Kidney tubule cell (primary cell): ENCODE data around the gene RBPMS2.
"Not testable (repeated sequence)": the region's sequence is repeated elsewhere in the genome, so short reads cannot be mapped to it uniquely, and the experiment has no call there.

ENCODE experiments used
- DNase-seq: peaks from one replicate; pipeline ENCODE4 v3.0.0-alpha.2; 2018; ENCODE audit warnings: low spot score

Gene RBPMS2

GRCh38 chr15:64753480-64754185 is 21.8 kb downstream of the RBPMS2 start:
- no peak for DNase-seq

DNA sequence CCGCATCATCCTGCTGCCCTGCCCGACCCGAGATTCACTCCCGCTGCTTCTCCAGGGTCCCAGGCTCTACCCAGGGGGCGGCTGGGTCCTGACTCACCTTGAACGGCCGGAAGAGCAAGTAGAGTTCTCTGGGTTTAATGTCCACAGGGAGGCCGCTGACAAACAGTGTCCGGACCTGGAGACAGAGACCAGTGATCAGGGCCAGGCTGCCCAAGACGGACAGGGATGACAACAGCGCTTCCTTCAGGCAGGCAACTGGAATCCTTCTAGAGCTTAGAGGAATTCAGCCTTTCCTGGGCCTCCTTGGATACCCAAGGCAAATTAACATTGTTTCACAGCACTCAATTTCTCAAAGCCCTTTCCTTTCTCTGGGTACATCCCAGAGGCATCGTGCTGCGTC is 23.9 kb downstream of the RBPMS2 start:
- no peak for DNase-seq

GRCh38 chr15:64749999-64750657 is 25.3 kb downstream of the RBPMS2 start:
- no peak for DNase-seq

DNA sequence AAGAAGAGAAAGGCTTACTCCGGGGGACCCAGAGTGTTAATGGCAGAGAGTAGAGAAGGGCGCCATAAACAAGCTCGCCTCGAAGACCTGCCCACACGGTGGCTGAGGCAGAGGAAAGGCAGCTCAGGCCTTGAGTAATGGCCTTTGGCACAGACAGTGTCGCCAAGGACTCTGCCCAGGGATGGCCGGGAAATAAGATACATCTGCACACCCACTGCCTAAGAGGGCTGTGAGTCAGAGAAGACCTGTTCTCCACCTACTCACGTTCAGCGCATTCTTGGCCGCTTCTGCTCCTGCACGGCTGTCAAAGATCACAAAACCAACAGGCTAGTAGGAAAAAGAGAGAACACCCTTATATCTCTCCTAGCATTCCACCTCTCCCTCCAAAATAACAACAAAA is 26.2 kb downstream of the RBPMS2 start:
- DNase-seq = peak; percentile 30

DNA sequence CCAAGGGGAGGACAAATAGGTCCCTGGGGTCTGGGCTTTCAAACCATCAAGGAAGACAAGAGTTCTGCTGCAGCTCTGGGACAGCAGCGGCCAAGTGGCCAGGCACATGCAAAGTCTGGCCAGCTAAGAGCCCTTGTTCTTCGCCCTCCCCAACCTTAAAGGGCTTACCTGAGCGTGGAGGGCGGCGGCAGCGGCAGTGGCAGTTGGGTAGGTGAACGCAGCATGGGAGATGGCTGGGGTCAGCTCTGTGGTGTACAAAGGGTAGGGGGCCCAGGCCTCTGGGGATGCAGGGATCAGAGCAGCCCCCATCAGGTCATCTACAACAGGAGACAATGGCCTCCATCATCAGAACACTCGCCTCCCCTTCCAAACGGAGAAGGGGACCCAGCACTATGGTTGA is 27.1 kb downstream of the RBPMS2 start:
- DNase-seq = no peak

DNA sequence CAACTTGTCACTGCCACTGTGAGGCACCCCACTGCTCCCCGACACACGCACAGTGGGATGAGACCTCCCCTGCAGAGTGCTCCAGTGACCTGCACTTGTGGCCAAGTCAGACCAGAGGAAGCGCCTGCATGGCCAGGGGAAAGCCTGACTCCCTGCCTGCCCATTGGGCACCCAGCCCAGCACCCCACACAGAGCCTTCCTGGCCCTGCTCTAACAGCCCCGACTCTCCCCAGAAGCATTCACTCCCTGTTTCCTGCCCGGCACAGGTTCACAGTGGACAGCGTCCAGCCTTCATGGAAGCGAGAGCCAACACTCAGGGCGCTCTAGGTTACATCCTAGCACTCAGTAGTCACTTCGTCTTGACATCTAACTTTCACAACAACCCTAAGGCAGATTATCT is 27.8 kb downstream of the RBPMS2 start:
- no peak for DNase-seq

DNA sequence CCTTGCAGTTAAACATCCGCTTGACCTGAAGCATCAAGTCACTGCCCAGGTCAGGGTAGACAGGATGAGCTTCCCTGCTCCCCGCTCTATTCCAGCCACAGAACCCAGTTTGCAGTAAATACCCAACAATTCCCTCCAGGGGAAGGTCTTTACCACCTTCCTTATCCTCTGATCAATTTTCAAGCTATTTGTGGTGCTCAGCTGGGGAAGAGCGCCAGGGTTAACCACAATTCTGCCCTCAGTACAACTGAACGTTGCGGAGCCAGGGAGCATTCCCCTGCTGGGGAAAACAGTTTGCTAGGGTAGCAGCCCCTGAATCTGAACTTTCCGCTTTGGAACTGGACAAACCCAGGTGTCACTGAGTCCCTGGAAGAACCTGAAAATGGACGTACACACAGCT is 28.5 kb downstream of the RBPMS2 start:
- no peak for DNase-seq

DNA sequence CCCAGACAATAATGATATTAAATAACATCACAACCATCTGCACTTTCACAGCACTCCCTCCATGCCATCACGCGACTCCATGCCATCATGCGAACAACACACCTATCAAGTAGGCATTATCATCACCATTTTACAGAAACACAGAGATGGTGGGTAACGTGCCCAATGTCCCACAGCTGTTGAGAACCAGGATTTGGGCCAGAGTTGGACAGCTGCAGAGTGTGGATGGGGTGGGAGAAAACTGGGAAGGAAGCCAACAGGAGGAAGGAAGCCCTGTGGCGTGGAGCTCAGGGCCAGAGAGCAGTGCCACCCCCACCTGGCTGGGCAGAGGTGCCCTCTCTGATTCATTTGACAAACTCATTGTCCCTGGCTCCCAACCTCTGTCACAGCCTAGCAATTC is 29.0 kb downstream of the RBPMS2 start:
- DNase-seq = no peak

DNA sequence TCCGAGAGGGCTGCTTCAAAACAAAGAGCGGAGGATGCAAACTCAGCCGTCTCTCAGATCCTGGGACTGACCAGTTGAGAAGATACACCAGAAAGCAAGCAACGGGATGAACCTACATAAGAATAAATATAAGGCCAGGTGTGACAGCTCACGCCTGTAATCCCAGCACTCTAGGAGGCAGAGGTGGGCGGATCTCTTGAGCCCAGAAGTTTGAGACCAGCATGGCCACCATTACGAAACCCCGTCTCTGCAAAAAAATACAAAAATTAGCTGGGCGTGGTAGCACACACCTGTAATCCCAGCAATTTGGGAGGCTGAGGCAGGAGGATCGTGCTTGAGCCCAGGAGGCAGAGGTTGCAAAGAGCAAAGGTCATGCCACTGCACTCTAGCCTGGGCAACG is 31.7 kb downstream of the RBPMS2 start:
- DNase-seq = no peak

GRCh38 chr15:64742921-64743320 is 32.5 kb downstream of the RBPMS2 start:
- no peak for DNase-seq

- peak; percentile 42 for DNase-seq
Measured at GRCh38 chr15:64742385-64742784, 33.0 kb downstream of the RBPMS2 start.

GRCh38 chr15:64741708-64742107 is 33.7 kb downstream of the RBPMS2 start:
- DNase-seq = not testable (repeated sequence)

- no peak for DNase-seq
Measured at GRCh38 chr15:64740311-64741170, 34.8 kb downstream of the RBPMS2 start.

DNA sequence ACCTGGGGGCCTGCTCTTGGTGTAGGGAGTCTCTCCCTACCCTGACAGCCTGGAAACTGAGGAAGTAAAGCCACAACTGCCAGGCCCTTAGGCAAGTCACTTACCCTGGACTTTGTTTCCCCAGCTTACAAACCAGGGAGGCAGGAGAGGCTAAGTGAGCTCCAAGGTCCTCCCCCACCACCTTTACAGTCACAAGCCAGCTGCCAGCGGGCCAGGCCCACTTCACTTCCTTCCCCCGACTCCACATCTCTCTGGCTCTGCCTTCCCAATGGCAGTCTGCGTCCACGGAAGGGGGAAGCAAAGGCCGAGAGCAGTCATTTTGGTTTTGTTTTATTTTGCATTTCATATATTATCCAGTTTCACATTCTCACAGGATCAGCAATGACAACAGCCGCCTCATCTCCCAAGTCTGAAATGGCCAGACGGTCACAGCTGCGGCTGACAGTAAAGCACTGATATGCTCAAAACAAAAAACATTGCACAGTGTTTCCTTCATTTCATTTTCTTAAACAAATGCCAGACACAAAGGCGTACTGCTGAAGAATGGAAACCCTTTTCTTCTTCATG is 35.7 kb downstream of the RBPMS2 start:
- DNase-seq = no peak

DNA sequence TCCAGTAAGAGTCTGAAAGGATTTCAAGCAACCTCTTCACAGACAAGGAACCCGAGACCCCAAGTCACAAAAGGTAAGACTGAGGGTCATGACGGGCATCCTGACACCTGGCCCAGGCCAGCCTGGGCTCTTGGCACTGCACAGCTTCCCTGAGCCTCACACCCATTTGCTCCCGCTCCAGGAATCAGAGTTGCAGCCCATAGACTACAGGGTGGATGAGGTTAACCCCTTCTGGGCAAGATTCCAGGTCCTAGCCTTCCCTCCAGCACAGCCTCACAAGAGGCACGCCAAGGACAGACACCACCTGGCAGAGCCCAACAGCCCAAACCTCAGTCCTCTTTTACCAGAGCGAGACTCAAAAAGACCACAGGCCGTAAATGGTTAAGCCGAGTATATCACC is 36.2 kb downstream of the RBPMS2 start:
- no peak for DNase-seq

- no peak for DNase-seq
Measured at GRCh38 chr15:64738226-64739095, 36.9 kb downstream of the RBPMS2 start.

GRCh38 chr15:64732156-64732860 is 43.1 kb downstream of the RBPMS2 start:
- peak; percentile 20 for DNase-seq

DNA sequence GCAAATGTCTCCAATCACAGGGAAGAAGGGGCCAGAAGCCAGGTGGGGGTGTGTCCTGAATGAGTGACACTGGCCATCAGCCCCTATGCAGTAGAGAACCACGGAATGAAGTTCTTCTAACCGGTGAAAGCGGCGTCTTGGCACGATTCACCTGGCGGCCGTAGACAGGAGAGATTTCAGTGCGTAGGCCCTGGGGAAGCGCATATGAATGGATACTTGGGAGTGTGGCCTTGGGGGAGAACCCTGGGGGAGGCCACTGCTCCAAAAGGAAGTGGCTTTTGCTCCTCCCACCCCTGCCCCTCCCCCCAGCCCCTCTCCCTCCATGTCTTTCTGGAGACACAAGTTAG is 43.6 kb downstream of the RBPMS2 start:
- no peak for DNase-seq

DNA sequence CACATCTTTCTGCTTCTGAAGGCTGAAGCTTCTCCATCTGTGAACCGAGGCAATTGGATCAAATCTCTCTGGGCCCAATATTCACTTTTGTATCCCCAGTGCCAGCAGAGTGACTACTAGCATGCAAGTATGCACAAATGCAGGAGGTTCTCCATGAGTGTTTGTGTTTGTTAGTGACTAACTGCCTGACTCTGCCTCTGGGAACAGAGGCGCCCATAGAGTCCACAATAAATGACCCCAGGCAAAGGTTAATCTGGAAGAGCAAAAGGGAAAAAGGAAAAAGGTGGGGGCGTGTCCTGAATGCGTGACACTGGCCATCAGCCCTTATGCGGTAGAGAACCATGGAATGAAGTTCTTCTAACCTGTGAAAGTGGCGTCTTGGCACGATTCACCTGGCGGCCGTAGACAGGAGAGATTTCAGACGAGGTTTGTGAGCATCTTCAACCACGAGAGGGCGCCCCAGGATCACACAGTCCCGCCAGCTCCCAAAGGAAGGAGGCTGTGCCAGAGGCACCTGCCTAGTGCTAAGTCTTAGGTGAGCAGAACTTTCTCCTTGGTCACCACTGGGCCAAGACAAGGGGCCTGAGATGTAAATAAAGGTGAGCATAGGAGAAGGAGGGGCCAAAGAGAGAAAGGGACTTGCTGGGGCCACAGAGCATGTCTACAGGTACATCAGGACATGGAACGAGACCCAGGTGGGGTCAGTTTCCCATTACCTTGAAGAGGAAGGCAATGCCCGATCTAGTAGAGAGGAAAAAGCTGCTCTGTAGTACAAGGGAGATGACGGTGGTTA is 44.2 kb downstream of the RBPMS2 start:
- peak; percentile 80 for DNase-seq

- DNase-seq = no peak
Measured at GRCh38 chr15:64730151-64730550, 45.2 kb downstream of the RBPMS2 start.
